ENCODE measurements around the gene TTF2.

DNA sequence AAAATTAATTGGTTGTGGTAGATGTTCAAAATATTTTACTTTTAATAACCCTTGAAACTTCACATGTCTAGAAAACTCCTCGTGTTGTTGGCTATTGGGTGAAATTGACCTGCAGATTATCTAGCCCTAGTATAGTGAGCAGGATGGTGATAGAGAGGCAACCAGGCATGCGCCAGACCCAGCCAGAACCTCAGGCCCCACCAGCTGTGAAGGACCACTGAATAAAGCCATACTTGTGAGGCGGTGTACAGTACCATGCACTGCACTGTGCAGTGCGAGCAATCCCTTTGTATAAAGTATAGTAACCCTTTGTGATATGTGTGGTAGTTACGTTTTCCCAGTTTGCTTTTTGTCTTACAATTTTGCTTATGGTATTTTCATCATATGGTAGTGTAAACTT lies 8.5 kb downstream of the TTF2 start:
- TF ChIP-seq, protein P1, sequence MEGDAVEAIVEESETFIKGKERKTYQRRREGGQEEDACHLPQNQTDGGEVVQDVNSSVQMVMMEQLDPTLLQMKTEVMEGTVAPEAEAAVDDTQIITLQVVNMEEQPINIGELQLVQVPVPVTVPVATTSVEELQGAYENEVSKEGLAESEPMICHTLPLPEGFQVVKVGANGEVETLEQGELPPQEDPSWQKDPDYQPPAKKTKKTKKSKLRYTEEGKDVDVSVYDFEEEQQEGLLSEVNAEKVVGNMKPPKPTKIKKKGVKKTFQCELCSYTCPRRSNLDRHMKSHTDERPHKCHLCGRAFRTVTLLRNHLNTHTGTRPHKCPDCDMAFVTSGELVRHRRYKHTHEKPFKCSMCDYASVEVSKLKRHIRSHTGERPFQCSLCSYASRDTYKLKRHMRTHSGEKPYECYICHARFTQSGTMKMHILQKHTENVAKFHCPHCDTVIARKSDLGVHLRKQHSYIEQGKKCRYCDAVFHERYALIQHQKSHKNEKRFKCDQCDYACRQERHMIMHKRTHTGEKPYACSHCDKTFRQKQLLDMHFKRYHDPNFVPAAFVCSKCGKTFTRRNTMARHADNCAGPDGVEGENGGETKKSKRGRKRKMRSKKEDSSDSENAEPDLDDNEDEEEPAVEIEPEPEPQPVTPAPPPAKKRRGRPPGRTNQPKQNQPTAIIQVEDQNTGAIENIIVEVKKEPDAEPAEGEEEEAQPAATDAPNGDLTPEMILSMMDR (IDR thresholded peaks at IDR 0.05): no peak
- TF ChIP-seq EMX1 (CRISPR knock-in tag; IDR thresholded peaks at IDR 0.05): no peak
- TF ChIP-seq, protein P2, sequence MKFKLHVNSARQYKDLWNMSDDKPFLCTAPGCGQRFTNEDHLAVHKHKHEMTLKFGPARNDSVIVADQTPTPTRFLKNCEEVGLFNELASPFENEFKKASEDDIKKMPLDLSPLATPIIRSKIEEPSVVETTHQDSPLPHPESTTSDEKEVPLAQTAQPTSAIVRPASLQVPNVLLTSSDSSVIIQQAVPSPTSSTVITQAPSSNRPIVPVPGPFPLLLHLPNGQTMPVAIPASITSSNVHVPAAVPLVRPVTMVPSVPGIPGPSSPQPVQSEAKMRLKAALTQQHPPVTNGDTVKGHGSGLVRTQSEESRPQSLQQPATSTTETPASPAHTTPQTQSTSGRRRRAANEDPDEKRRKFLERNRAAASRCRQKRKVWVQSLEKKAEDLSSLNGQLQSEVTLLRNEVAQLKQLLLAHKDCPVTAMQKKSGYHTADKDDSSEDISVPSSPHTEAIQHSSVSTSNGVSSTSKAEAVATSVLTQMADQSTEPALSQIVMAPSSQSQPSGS (CRISPR knock-in tag; IDR thresholded peaks at IDR 0.05; ENCODE audit: borderline replicate concordance, low read depth): no peak
- TF ChIP-seq ZNF232 (CRISPR knock-in tag; IDR thresholded peaks at IDR 0.05): no peak
- TF ChIP-seq, protein P3, sequence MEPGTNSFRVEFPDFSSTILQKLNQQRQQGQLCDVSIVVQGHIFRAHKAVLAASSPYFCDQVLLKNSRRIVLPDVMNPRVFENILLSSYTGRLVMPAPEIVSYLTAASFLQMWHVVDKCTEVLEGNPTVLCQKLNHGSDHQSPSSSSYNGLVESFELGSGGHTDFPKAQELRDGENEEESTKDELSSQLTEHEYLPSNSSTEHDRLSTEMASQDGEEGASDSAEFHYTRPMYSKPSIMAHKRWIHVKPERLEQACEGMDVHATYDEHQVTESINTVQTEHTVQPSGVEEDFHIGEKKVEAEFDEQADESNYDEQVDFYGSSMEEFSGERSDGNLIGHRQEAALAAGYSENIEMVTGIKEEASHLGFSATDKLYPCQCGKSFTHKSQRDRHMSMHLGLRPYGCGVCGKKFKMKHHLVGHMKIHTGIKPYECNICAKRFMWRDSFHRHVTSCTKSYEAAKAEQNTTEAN (CRISPR knock-in tag; IDR thresholded peaks at IDR 0.05): no peak
- TF ChIP-seq, protein P4, sequence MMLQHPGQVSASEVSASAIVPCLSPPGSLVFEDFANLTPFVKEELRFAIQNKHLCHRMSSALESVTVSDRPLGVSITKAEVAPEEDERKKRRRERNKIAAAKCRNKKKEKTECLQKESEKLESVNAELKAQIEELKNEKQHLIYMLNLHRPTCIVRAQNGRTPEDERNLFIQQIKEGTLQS (CRISPR knock-in tag; conservative IDR thresholded peaks at IDR 0.05): no peak
- no peak for TF ChIP-seq ESRRA (CRISPR knock-in tag; IDR thresholded peaks at IDR 0.05; ENCODE audit: borderline replicate concordance)
